HepG2 (cell line): ENCODE data around the gene YIF1A. TPM values are rescaled to one million over a fixed set of nuclear protein-coding genes. Genes with fewer than 3 reads are reported as not detected.

Experiments used
- ARID2 ChIP-seq: sonication (generic); formaldehyde crosslinking; IDR thresholded peaks from 2 replicates; pipeline ENCODE4 v1.8.1; 2022; ENCODE audit warnings: mild to moderate bottlenecking, missing genetic modification reagents, borderline replicate concordance
- JUN ChIP-seq: sonication (generic); formaldehyde crosslinking; IDR thresholded peaks from 2 replicates; pipeline ENCODE4 v1.4.0; 2020; ENCODE audit warnings: mild to moderate bottlenecking, missing genetic modification reagents
- MAZ ChIP-seq, 2 experiments: sonication (generic) in 1 of 2; formaldehyde crosslinking in 1 of 2; IDR thresholded peaks; 2 replicates each; pipeline versions ENCODE4 v1.5.0 to v1.6.1; 2012 to 2020; ENCODE audit warnings: low read depth in 2 of 2, mild to moderate bottlenecking in 2 of 2, borderline replicate concordance in 1 of 2, improper control_type of control experiment in 1 of 2, low read length in 1 of 2, missing genetic modification reagents in 1 of 2, moderate library complexity in 1 of 2
- PITX1 ChIP-seq: sonication (generic); formaldehyde crosslinking; IDR thresholded peaks from 2 replicates; pipeline ENCODE4 v1.5.1; 2020; ENCODE audit warnings: mild to moderate bottlenecking, missing genetic modification reagents
- SMYD3 ChIP-seq: sonication (generic); formaldehyde crosslinking; IDR thresholded peaks from 2 replicates; pipeline ENCODE4 v1.8.1; 2023; ENCODE audit warnings: mild to moderate bottlenecking, missing genetic modification reagents
- ZBTB21 ChIP-seq: sonication (generic); formaldehyde crosslinking; IDR thresholded peaks from 2 replicates; pipeline ENCODE4 v1.4.0; 2020; ENCODE audit warnings: missing genetic modification reagents
- ZFP62 ChIP-seq: sonication (generic); formaldehyde crosslinking; IDR thresholded peaks from 2 replicates; pipeline ENCODE4 v1.4.0; 2020; ENCODE audit warnings: missing genetic modification reagents
- ZNF160 ChIP-seq: sonication (generic); formaldehyde crosslinking; IDR thresholded peaks from 2 replicates; pipeline ENCODE4 v1.8.0; 2022; ENCODE audit warnings: mild to moderate bottlenecking, inconsistent platforms, missing genetic modification reagents
- ZNF234 ChIP-seq: sonication (generic); formaldehyde crosslinking; conservative IDR thresholded peaks from 2 replicates; pipeline ENCODE4 v1.5.1; 2020; ENCODE audit warnings: mild to moderate bottlenecking, missing genetic modification reagents
- ZNF256 ChIP-seq: sonication (generic); formaldehyde crosslinking; conservative IDR thresholded peaks from 2 replicates; pipeline ENCODE4 v1.4.0; 2020; ENCODE audit warnings: missing genetic modification reagents
- ZNF878 ChIP-seq: sonication (generic); formaldehyde crosslinking; IDR thresholded peaks from 2 replicates; pipeline ENCODE4 v1.8.1; 2023; ENCODE audit warnings: mild to moderate bottlenecking, missing genetic modification reagents, moderate library complexity
- polyA plus RNA-seq, 8 experiments: library from polyadenylated mRNA; depleted of rRNA in 3 of 8; stranded (reverse) in 7 of 8; unstranded in 1 of 8; fragments of >200 nt; fragmentation: Illumina TruSeq in 4 of 8; extraction: Trizol in 4 of 8; gene quantifications; 2 replicates each; pipeline versions ENCODE4 v1.2.1 to v1.2.3, GENCODE V29; 2011 to 2016; ENCODE audit warnings: low read depth in 4 of 8, missing spikeins in 1 of 8, mixed read lengths in 1 of 8; ENCODE audit not compliant: insufficient read depth in 1 of 8
- total RNA-seq, 5 experiments: library from RNA; depleted of rRNA; stranded (reverse); fragments of >200 nt; fragmentation: Illumina TruSeq; extraction: Trizol; gene quantifications; 2 replicates each; pipeline ENCODE4 v1.2.3, GENCODE V29; 2016; ENCODE audit warnings: low read depth in 1 of 5
- TF ChIP-seq, protein P1 (sequence below): IDR thresholded peaks from 2 replicates; pipeline ENCODE4 v1.6.1; 2016; ENCODE audit warnings: low read depth, control low read depth
- TF ChIP-seq, protein P2 (sequence below): IDR thresholded peaks from 2 replicates; pipeline ENCODE4 v1.6.1; 2016; ENCODE audit warnings: mild to moderate bottlenecking
- TF ChIP-seq, protein P3 (sequence below): sonication (generic); formaldehyde crosslinking; IDR thresholded peaks from 2 replicates; pipeline ENCODE4 v1.5.1; 2020; ENCODE audit warnings: mild to moderate bottlenecking, missing genetic modification reagents, borderline replicate concordance
- TF ChIP-seq, protein P4 (sequence below): sonication (generic); formaldehyde crosslinking; IDR thresholded peaks from 2 replicates; pipeline ENCODE4 v1.8.1; 2022; ENCODE audit warnings: mild to moderate bottlenecking, missing genetic modification reagents
- TF ChIP-seq, protein P5 (sequence below): sonication (generic); formaldehyde crosslinking; IDR thresholded peaks from 2 replicates; pipeline ENCODE4 v1.4.0; 2020; ENCODE audit warnings: mild to moderate bottlenecking, missing genetic modification reagents

Gene YIF1A
- total and polyA plus RNA-seq, 2 of the 13 experiments (the other 11 are each of a cell fraction or from before 2014, with no cell fraction given): 133 to 145 TPM

DNA sequence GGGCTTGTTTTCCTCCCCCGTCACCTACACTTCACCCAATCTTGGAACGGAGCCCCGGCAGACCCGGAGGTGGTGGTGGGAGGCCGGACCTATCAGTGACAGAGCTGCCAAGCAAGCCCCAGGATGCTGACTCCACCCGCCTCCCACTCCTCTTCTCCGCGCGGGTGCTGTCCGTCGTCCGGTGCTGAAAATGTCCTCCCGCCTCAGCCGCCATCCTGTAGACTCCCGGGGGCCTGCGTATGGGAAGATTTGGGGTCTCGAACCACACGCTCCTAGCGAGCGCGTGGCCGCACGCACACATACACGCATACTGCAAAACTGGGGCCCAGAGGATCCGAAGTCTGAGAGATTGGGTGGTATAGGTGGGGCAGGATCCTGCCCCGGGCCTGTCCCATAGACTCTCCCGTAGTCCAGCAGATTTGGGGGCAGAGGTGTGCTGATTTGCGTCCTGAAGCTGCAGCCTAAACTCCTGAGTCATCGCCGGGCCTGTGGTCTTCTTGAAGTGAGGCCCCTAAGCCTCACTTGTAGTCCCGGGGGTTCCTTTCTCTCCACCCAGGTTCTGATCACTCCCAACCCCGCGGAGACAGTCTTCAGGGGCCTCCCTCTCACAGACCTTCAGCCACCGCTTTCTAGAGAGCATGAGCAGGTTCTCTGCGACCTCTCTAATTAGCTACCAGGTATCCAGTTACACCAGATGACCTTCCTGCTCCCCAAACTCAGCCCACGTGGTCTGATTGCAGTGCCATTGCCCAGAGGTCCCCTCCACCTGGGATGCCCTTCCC is 796 bp upstream of the YIF1A start (continued):
- TF ChIP-seq ZNF160 (CRISPR knock-in tag): peak; percentile 72; the same call in 1 of the 2 replicates
- TF ChIP-seq, protein P1, sequence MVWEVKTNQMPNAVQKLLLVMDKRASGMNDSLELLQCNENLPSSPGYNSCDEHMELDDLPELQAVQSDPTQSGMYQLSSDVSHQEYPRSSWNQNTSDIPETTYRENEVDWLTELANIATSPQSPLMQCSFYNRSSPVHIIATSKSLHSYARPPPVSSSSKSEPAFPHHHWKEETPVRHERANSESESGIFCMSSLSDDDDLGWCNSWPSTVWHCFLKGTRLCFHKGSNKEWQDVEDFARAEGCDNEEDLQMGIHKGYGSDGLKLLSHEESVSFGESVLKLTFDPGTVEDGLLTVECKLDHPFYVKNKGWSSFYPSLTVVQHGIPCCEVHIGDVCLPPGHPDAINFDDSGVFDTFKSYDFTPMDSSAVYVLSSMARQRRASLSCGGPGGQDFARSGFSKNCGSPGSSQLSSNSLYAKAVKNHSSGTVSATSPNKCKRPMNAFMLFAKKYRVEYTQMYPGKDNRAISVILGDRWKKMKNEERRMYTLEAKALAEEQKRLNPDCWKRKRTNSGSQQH: peak; percentile 95
- TF ChIP-seq PITX1 (CRISPR knock-in tag): peak; percentile 69; the same call in 1 of the 2 replicates
- no peak for TF ChIP-seq JUN (CRISPR knock-in tag)
- no peak for TF ChIP-seq ZBTB21
- 0 out of 2 replicates have a peak, but pooled peaks have one; percentile 71 for TF ChIP-seq ZNF234 (CRISPR knock-in tag)
- no peak for TF ChIP-seq ZNF878 (CRISPR knock-in tag)
- TF ChIP-seq ARID2: peak; percentile 98; the same call in 1 of the 2 replicates
- TF ChIP-seq, protein P2, sequence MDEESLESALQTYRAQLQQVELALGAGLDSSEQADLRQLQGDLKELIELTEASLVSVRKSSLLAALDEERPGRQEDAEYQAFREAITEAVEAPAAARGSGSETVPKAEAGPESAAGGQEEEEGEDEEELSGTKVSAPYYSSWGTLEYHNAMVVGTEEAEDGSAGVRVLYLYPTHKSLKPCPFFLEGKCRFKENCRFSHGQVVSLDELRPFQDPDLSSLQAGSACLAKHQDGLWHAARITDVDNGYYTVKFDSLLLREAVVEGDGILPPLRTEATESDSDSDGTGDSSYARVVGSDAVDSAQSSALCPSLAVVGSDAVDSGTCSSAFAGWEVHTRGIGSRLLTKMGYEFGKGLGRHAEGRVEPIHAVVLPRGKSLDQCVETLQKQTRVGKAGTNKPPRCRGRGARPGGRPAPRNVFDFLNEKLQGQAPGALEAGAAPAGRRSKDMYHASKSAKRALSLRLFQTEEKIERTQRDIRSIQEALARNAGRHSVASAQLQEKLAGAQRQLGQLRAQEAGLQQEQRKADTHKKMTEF (CRISPR knock-in tag): 0 out of 2 replicates have a peak, but pooled peaks have one; percentile 24
- no peak for TF ChIP-seq MAZ (IDR thresholded peaks at IDR 0.05; ENCODE audit: borderline replicate concordance, low read depth, low read length)
- TF ChIP-seq MAZ (CRISPR knock-in tag; IDR thresholded peaks at IDR 0.05; ENCODE audit: low read depth): no peak
- TF ChIP-seq, protein P3, sequence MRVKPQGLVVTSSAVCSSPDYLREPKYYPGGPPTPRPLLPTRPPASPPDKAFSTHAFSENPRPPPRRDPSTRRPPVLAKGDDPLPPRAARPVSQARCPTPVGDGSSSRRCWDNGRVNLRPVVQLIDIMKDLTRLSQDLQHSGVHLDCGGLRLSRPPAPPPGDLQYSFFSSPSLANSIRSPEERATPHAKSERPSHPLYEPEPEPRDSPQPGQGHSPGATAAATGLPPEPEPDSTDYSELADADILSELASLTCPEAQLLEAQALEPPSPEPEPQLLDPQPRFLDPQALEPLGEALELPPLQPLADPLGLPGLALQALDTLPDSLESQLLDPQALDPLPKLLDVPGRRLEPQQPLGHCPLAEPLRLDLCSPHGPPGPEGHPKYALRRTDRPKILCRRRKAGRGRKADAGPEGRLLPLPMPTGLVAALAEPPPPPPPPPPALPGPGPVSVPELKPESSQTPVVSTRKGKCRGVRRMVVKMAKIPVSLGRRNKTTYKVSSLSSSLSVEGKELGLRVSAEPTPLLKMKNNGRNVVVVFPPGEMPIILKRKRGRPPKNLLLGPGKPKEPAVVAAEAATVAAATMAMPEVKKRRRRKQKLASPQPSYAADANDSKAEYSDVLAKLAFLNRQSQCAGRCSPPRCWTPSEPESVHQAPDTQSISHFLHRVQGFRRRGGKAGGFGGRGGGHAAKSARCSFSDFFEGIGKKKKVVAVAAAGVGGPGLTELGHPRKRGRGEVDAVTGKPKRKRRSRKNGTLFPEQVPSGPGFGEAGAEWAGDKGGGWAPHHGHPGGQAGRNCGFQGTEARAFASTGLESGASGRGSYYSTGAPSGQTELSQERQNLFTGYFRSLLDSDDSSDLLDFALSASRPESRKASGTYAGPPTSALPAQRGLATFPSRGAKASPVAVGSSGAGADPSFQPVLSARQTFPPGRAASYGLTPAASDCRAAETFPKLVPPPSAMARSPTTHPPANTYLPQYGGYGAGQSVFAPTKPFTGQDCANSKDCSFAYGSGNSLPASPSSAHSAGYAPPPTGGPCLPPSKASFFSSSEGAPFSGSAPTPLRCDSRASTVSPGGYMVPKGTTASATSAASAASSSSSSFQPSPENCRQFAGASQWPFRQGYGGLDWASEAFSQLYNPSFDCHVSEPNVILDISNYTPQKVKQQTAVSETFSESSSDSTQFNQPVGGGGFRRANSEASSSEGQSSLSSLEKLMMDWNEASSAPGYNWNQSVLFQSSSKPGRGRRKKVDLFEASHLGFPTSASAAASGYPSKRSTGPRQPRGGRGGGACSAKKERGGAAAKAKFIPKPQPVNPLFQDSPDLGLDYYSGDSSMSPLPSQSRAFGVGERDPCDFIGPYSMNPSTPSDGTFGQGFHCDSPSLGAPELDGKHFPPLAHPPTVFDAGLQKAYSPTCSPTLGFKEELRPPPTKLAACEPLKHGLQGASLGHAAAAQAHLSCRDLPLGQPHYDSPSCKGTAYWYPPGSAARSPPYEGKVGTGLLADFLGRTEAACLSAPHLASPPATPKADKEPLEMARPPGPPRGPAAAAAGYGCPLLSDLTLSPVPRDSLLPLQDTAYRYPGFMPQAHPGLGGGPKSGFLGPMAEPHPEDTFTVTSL (CRISPR knock-in tag): peak; percentile 66; the same call in 1 of the 2 replicates
- TF ChIP-seq ZFP62 (CRISPR knock-in tag): no peak
- TF ChIP-seq SMYD3 (CRISPR knock-in tag): peak; percentile 48; the same call in 1 of the 2 replicates
- TF ChIP-seq, protein P4, sequence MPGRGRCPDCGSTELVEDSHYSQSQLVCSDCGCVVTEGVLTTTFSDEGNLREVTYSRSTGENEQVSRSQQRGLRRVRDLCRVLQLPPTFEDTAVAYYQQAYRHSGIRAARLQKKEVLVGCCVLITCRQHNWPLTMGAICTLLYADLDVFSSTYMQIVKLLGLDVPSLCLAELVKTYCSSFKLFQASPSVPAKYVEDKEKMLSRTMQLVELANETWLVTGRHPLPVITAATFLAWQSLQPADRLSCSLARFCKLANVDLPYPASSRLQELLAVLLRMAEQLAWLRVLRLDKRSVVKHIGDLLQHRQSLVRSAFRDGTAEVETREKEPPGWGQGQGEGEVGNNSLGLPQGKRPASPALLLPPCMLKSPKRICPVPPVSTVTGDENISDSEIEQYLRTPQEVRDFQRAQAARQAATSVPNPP: no peak
- TF ChIP-seq, protein P5, sequence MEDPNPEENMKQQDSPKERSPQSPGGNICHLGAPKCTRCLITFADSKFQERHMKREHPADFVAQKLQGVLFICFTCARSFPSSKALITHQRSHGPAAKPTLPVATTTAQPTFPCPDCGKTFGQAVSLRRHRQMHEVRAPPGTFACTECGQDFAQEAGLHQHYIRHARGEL: 0 out of 2 replicates have a peak, but pooled peaks have one; percentile 54
- TF ChIP-seq ZNF256 (CRISPR knock-in tag): peak; percentile 25; the same call in 1 of the 2 replicates
